Right lobe of liver (tissue), 6 donors: ENCODE measurements around the gene SLC41A3. TPM values are rescaled to one million over a fixed set of nuclear protein-coding genes. Genes with fewer than 3 reads are reported as not detected.
A peak's percentile ranks its signal among the peaks of the same experiment; 100 is the strongest.

ENCODE experiments used
- ATAC-seq, 4 donors: fragments of 200-7000 bp; cut with Tn5 transposase; one replicate each; pipeline ENCODE4 v1.9.1; 2020; ENCODE audit warnings: mild to moderate bottlenecking in 4 of 4, moderate library complexity in 4 of 4
- DNase-seq, 3 donors: peaks; one replicate each; pipeline ENCODE4 v3.0.0-alpha.2; 2020
- H3K27ac ChIP-seq, 3 donors: fragments of 200-600 bp; one replicate each; pipeline ENCODE4 v1.8.0; 2022
- H3K27me3 ChIP-seq, 2 donors: fragments of 200-600 bp; one replicate each; pipeline ENCODE4 v1.8.0; 2022
- H3K36me3 ChIP-seq, 4 donors: fragments of 200-600 bp; sonication (generic) in 1 of 4; one replicate each; pipeline versions ENCODE4 v1.5.1 to v1.8.0; 2017 to 2022; ENCODE audit warnings: control low read depth in 1 of 4
- H3K4me1 ChIP-seq, 4 donors: fragments of 200-600 bp; sonication (generic) in 1 of 4; one replicate each; pipeline versions ENCODE4 v1.5.1 to v1.8.0; 2017 to 2022; ENCODE audit warnings: control low read depth in 1 of 4
- H3K4me3 ChIP-seq, 3 donors: fragments of 200-600 bp; one replicate each; pipeline ENCODE4 v1.8.0; 2022
- H3K9me3 ChIP-seq, 4 donors: fragments of 200-600 bp; sonication (generic) in 1 of 4; one replicate each; pipeline versions ENCODE4 v1.5.1 to v1.8.0; 2017 to 2022; ENCODE audit warnings: control low read depth in 1 of 4
- POLR2A ChIP-seq: fragments of 450-650 bp; IDR thresholded peaks from one replicate; pipeline ENCODE4 v1.6.1; 2017; ENCODE audit warnings: antibody characterized with exemption, mild to moderate bottlenecking
- WGBS: methylation state at CpG from one replicate; pipeline ENCODE4 v1.1.6; 2018; ENCODE audit warnings: low coverage, low lambda C conversion rate; ENCODE audit not compliant: insufficient coverage; ENCODE audit errors: missing lambda C conversion rate; 5-methylcytosine and 5-hydroxymethylcytosine counted together
- intact Hi-C, 2 donors: fragments of 100-400 bp; cut with DNase I; formaldehyde crosslinking; loops; one replicate each; pipeline versions ENCODE4 v1.11.2 to v1.14.1; 2022
- total RNA-seq, 6 experiments: library from RNA; depleted of rRNA in 2 of 6; stranded (reverse); fragments of >200 nt in 2 of 6; fragmentation: NEBNext Ultra II Directional in 3 of 6; extraction: Animal tissue kit (Norgen Biotek cat#: 25700) in 3 of 6; gene quantifications; one replicate each; pipeline versions ENCODE4 v1.1.0 to v1.2.4, GENCODE V29; 2016 to 2023
- TF ChIP-seq, protein P1 (sequence below), 4 donors: fragments of 200-600 bp in 3 of 4; fragments of 450-650 bp in 1 of 4; IDR thresholded peaks; one replicate each; pipeline versions ENCODE4 v1.5.1 to v1.8.0; 2016 to 2022; ENCODE audit warnings: antibody characterized with exemption in 4 of 4, mild to moderate bottlenecking in 2 of 4
- donor health status: DM: no; HTN: yes; CAD: no.
- donor health status: DM: no; HTN: no; CAD: no.
- donor health status: DM: no; HTN: no; CAD: no.
- donor health status: DM: no; HTN: yes; CAD: no.
- donor health status: DM: no; HTN: yes; CAD: no.

SLC41A3 gene
- total RNA-seq, 6 experiments from 2014 or later, result 12.7 to 29.1 (median 15.9) TPM

DNA sequence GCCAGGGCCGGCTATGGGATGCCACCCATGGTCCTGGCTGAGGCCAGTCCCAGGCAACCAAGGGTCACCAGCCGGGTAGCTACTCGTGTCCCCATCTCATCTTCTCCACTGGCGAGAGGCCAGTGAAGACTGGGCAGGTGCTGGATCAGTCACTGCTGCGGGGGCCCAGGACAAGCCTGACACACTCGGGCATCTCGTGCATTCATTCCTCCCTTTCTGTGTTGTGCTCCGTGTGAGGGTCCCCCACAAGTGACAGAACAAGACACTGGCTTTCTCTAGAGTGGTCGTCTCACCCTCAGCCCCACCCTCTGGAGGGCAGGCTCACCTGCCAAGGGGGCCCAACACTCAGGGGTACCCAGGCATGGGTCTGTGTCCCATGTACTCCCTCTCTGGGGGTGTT lies 66.6 kb downstream of the SLC41A3 start:
- Histone ChIP-seq H3K27me3 (no peaks in the 10 kb centered on the region), H3K27ac (no peak overlapping the region), H3K36me3 (no peaks in the 10 kb centered on the region), H3K4me1 (no peaks in the 10 kb centered on the region), H3K4me3 (no peak overlapping the region), H3K9me3 (no peaks in the 10 kb centered on the region)
- intact Hi-C loops, result no loop called here
- WGBS, result 66% methylated on average over 2 of the region's 9 CpGs
- DNase-seq (no peak), ATAC-seq (peak in 1 of 4 donors; percentile 17)
- TF ChIP-seq POLR2A, result no peak
- TF ChIP-seq, protein P1, sequence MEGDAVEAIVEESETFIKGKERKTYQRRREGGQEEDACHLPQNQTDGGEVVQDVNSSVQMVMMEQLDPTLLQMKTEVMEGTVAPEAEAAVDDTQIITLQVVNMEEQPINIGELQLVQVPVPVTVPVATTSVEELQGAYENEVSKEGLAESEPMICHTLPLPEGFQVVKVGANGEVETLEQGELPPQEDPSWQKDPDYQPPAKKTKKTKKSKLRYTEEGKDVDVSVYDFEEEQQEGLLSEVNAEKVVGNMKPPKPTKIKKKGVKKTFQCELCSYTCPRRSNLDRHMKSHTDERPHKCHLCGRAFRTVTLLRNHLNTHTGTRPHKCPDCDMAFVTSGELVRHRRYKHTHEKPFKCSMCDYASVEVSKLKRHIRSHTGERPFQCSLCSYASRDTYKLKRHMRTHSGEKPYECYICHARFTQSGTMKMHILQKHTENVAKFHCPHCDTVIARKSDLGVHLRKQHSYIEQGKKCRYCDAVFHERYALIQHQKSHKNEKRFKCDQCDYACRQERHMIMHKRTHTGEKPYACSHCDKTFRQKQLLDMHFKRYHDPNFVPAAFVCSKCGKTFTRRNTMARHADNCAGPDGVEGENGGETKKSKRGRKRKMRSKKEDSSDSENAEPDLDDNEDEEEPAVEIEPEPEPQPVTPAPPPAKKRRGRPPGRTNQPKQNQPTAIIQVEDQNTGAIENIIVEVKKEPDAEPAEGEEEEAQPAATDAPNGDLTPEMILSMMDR (IDR thresholded peaks at IDR 0.05), result no peak

DNA sequence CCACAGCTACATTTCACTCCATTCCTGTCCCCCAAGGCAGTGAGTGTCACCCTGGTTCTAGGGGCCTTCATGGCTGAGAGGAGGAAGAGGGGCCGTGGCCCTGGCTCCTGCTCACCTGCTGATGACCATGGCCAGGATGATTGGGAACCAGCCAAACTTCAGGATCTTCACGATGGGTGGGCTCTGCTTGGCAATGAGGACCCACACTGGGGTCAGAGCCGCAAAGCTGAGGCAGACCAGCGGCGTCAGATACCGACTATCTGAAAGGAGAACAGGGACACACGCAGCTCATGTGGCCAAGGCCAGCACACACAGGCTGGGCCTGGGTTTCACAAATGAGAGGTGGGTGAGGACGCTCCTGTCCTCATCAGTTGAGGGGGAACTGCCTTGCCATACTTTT lies 67.3 kb downstream of the SLC41A3 start:
- Histone ChIP-seq H3K4me1 (no peaks in the 10 kb centered on the region), H3K27ac (no peak overlapping the region), H3K9me3 (no peaks in the 10 kb centered on the region), H3K4me3 (no peak overlapping the region), H3K27me3 (no peaks in the 10 kb centered on the region), H3K36me3 (no peaks in the 10 kb centered on the region)
- ATAC-seq (no peak), DNase-seq (no peak)
- 100% methylated on average over 1 of the region's 8 CpGs for WGBS
- intact Hi-C loops, result no loop called here
- TF ChIP-seq, protein P1 (IDR thresholded peaks at IDR 0.05), result no peak
- no peak for TF ChIP-seq POLR2A

DNA sequence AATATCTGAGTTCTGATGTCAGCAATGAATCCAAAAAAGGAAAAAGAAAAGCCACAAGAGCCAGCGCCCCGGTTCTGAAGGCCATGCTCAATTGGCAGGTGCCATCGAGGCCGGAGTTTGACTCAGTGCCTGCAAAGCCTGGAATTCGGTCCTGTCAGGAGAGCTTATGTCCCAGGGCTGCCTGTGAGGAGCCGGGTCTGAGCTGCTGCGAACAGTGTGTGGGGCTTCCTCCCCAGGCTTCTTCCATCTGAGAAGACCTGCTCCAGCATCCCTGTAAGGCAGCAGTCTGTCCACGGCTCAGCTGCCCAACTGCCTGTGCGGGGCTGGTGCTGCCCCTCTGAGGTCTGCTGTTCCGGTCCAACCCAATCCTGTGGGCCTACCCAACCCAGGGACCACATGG lies 68.8 kb downstream of the SLC41A3 start:
- ATAC-seq, result no peak
- no peaks in the 10 kb centered on the region for H3K9me3 ChIP-seq
- no peak overlapping the region for H3K27ac ChIP-seq
- intact Hi-C loops, result no loop called here
- 83% methylated on average over 4 of the region's 10 CpGs for WGBS
- no peak for TF ChIP-seq POLR2A
- TF ChIP-seq, protein P1 (IDR thresholded peaks at IDR 0.05), result no peak
- DNase-seq, result no peak
- H3K27me3 ChIP-seq, result no peaks in the 10 kb centered on the region
- H3K36me3 ChIP-seq, result no peaks in the 10 kb centered on the region
- no peaks in the 10 kb centered on the region for H3K4me1 ChIP-seq
- no peak overlapping the region for H3K4me3 ChIP-seq

DNA sequence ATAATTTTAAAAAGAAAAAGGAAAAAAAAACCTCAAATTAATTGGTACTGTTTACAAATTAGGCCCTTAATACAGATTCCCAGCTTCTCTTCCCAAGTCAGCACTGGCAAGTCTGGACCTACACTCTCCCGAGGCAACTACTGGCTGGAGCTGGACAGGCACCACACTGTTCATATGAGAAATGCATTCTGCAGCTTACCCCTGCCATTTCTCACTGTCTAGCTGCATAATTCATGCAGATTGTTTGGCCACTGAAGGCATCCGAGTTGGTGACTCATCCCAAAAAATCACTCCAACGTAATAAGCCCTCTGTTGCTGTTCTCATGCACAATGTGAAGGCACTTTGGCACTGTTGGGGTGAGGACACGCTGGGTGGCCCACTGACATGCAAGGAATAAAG lies 69.7 kb downstream of the SLC41A3 start:
- no peaks in the 10 kb centered on the region for H3K36me3 ChIP-seq
- intact Hi-C loops, result no loop called here
- no peak overlapping the region for H3K4me3 ChIP-seq
- DNase-seq (no peak), ATAC-seq (no peak)
- H3K27me3 ChIP-seq, result no peaks in the 10 kb centered on the region
- TF ChIP-seq, protein P1 (IDR thresholded peaks at IDR 0.05), result no peak
- no peak for TF ChIP-seq POLR2A
- no peaks in the 10 kb centered on the region for H3K4me1 ChIP-seq
- no peaks in the 10 kb centered on the region for H3K9me3 ChIP-seq
- H3K27ac ChIP-seq, result no peak overlapping the region
- 92% methylated on average over 3 of the region's 4 CpGs for WGBS

DNA sequence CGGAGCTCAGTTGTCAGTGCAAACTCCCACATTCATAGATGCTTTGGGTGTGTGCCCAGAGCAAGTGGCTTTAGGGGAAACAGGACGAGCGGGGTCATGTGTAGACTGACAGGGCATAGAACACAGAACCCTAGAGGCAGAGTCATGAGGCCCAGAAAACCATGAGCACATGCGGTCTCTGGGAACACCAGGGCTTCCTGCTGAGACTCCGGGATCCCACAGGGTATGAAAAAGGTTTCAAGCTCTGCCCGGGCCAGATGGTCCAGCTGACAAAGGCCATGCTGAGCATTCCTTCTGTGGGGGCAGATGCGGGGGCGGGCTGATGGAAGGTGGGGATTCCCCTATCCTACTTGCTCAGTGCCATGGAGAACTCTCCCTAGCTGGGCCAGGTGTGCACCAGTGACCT lies 70.2 kb downstream of the SLC41A3 start:
- WGBS, result 100% methylated on average over 1 of the region's 8 CpGs

More for the DNA sequence above, 70.2 kb downstream of the SLC41A3 start:
- DNase-seq (no peak), ATAC-seq (no peak)
- Histone ChIP-seq H3K27ac (no peak overlapping the region), H3K4me1 (no peaks in the 10 kb centered on the region), H3K9me3 (no peaks in the 10 kb centered on the region), H3K4me3 (no peak overlapping the region), H3K36me3 (no peaks in the 10 kb centered on the region), H3K27me3 (no peaks in the 10 kb centered on the region)
- no peak for TF ChIP-seq POLR2A
- TF ChIP-seq, protein P1 (IDR thresholded peaks at IDR 0.05), result no peak
- intact Hi-C loops, result no loop called here
